Measurements from ENCODE around the gene LYPD6. TPM values are rescaled to one million over a fixed set of nuclear protein-coding genes. Genes with fewer than 3 reads are reported as not detected.

The LYPD6 gene
- polyA plus RNA-seq, 1 of the 3 experiments (the other 2 are of a cell fraction), result 8.1 TPM

GRCh38 chr2:149483004-149483605 lies 152.7 kb downstream of the LYPD6 start:
- H3K27ac ChIP-seq (ENCODE audit: low read depth in 2 of 2, low read length in 1 of 2), result no peak overlapping the region
- H3K4me1 ChIP-seq (ENCODE audit: control insufficient read depth in 1 of 2, insufficient read depth in 2 of 2, low read depth in 1 of 2, low read length in 1 of 2), result no peaks in the 10 kb centered on the region
- 81% methylated on average over 4 of the region's 4 CpGs for WGBS (ENCODE audit: low lambda C conversion rate)
- H3K79me2 ChIP-seq (ENCODE audit: insufficient read depth), result no peaks in the 10 kb centered on the region
- no peaks in the 10 kb centered on the region for H4K20me1 ChIP-seq (ENCODE audit: insufficient read depth)
- POLR2A ChIA-PET, result no interaction called here
- H3K4me3 ChIP-seq (ENCODE audit: low read depth in 2 of 2, low read length in 1 of 2), result no peak overlapping the region
- H3K36me3 ChIP-seq (replicated peaks in 1 of 2; ENCODE audit: control insufficient read depth in 1 of 2, insufficient read depth in 2 of 2, low read length in 1 of 2), result no peaks in the 10 kb centered on the region
- DNase-seq, result no peak
- H3K9me2 ChIP-seq, result no peaks in the 10 kb centered on the region
- H3F3A ChIP-seq (replicated peaks; ENCODE audit: insufficient read depth), result no peaks in the 10 kb centered on the region
- no peak overlapping the region for H3K4me2 ChIP-seq
- H3K27me3 ChIP-seq (ENCODE audit: insufficient read depth), result no peaks in the 10 kb centered on the region
- H2AFZ ChIP-seq (ENCODE audit: low read depth), result no peak overlapping the region
- CTCF ChIA-PET, result interaction anchor here (1.2 kb wide), 1 partner anchor 169 kb away, joined by 3 read pairs; no protein-coding TSS in a partner anchor
- no peaks in the 10 kb centered on the region for H3K9me3 ChIP-seq
- H3K9ac ChIP-seq, result no peak overlapping the region
- TF ChIP-seq ELF1 (IDR thresholded peaks at IDR 0.05) (no peak), REST (IDR thresholded peaks at IDR 0.05; ENCODE audit: low read depth, low read length) (no peak), NRF1 (IDR thresholded peaks at IDR 0.05; ENCODE audit: low read depth, low read length) (no peak), RXRA (IDR thresholded peaks at IDR 0.05; ENCODE audit: borderline replicate concordance, low read depth) (no peak), FOSL2 (IDR thresholded peaks at IDR 0.05; ENCODE audit: borderline replicate concordance, low read depth) (no peak), FOXJ3 (CRISPR knock-in tag; IDR thresholded peaks at IDR 0.05) (no peak), PBX3 (IDR thresholded peaks at IDR 0.05) (no peak), FOXM1 (IDR thresholded peaks at IDR 0.05; ENCODE audit: low read depth) (no peak), MEF2A (IDR thresholded peaks at IDR 0.05; ENCODE audit: borderline replicate concordance, low read depth) (no peak), RFX5 (IDR thresholded peaks at IDR 0.05; ENCODE audit: low read length) (no peak), MAX (IDR thresholded peaks at IDR 0.05; ENCODE audit: low read depth) (no peak), TCF12 (IDR thresholded peaks at IDR 0.05) (no peak), NFIC (IDR thresholded peaks at IDR 0.05; ENCODE audit: borderline replicate concordance) (no peak), POLR2AphosphoS5 (IDR thresholded peaks at IDR 0.05; ENCODE audit: low read depth, low read length) (no peak)

- no peaks in the 10 kb centered on the region for H3F3A ChIP-seq (replicated peaks; ENCODE audit: insufficient read depth)
- ChIA-PET POLR2A (no interaction called here), CTCF (no interaction called here)
- H4K20me1 ChIP-seq (ENCODE audit: insufficient read depth), result no peaks in the 10 kb centered on the region
- H3K27me3 ChIP-seq (ENCODE audit: insufficient read depth), result no peaks in the 10 kb centered on the region
- no peak for TF ChIP-seq FOXM1 (IDR thresholded peaks at IDR 0.05; ENCODE audit: low read depth)
- H3K27ac ChIP-seq (ENCODE audit: low read depth in 2 of 2, low read length in 1 of 2), result no peak overlapping the region
- H3K9ac ChIP-seq, result no peak overlapping the region
- no peak overlapping the region for H3K4me2 ChIP-seq
- no peaks in the 10 kb centered on the region for H3K9me2 ChIP-seq
- no peak overlapping the region for H3K4me3 ChIP-seq (ENCODE audit: low read depth in 2 of 2, low read length in 1 of 2)
- no peaks in the 10 kb centered on the region for H3K9me3 ChIP-seq
- DNase-seq, result no peak
- H3K79me2 ChIP-seq (ENCODE audit: insufficient read depth), result no peaks in the 10 kb centered on the region
- peaks cover 0 to 4% of the 10 kb centered on the region in 2 experiments; a peak in 2 of 4 replicates for H3K4me1 ChIP-seq (ENCODE audit: control insufficient read depth in 1 of 2, insufficient read depth in 2 of 2, low read depth in 1 of 2, low read length in 1 of 2)
- H2AFZ ChIP-seq (ENCODE audit: low read depth), result no peak overlapping the region
- H3K36me3 ChIP-seq (replicated peaks in 1 of 2; ENCODE audit: control insufficient read depth in 1 of 2, insufficient read depth in 2 of 2, low read length in 1 of 2), result no peaks in the 10 kb centered on the region
- 75% methylated on average over 3 of the region's 3 CpGs for WGBS (ENCODE audit: low lambda C conversion rate)
Measured at GRCh38 chr2:149486664-149487063, 156.3 kb downstream of the LYPD6 start.
